GM23338 (cell line): ENCODE measurements around the gene KCNK3. TPM values are rescaled to one million over a fixed set of nuclear protein-coding genes. Genes with fewer than 3 reads are reported as not detected.

Source experiments
- ATAC-seq: fragments of 200-7000 bp; cut with Tn5 transposase; 3 replicates; pipeline ENCODE4 v1.9.1; 2020
- DNase-seq: peaks from one replicate; pipeline ENCODE4 v3.0.0-alpha.2; 2015; ENCODE audit warnings: low spot score
- H2AFZ ChIP-seq: fragments of 200-600 bp; sonication (generic); 2 replicates; pipeline ENCODE4 v1.8.0; 2016; ENCODE audit warnings: antibody characterized with exemption, mild to moderate bottlenecking, moderate library complexity
- H3F3A ChIP-seq: fragments of 200-600 bp; sonication (generic); replicated peaks from 2 replicates; pipeline ENCODE4 v1.8.0; 2017; ENCODE audit warnings: antibody characterized with exemption, mixed run types, low read depth
- H3K27ac ChIP-seq: fragments of 200-600 bp; sonication (generic); 2 replicates; pipeline ENCODE4 v1.6.1; 2016; ENCODE audit warnings: low read depth
- H3K27me3 ChIP-seq: fragments of 200-600 bp; sonication (generic); 2 replicates; pipeline ENCODE4 v1.8.0; 2016; ENCODE audit warnings: mild to moderate bottlenecking, mixed run types, moderate library complexity; ENCODE audit not compliant: insufficient read depth
- H3K36me3 ChIP-seq: fragments of 200-600 bp; sonication (generic); 2 replicates; pipeline ENCODE4 v1.8.0; 2016; ENCODE audit warnings: mild to moderate bottlenecking; ENCODE audit not compliant: insufficient read depth
- H3K4me1 ChIP-seq: fragments of 200-600 bp; sonication (generic); 2 replicates; pipeline ENCODE4 v1.8.0; 2016; ENCODE audit warnings: mild to moderate bottlenecking, moderate library complexity; ENCODE audit not compliant: insufficient read depth
- H3K4me2 ChIP-seq: fragments of 200-600 bp; sonication (generic); 2 replicates; pipeline ENCODE4 v1.7.1; 2017; ENCODE audit warnings: mixed run types
- H3K4me3 ChIP-seq: fragments of 200-600 bp; sonication (generic); 2 replicates; pipeline ENCODE4 v1.6.1; 2016; ENCODE audit warnings: mixed run types
- H3K79me2 ChIP-seq: fragments of 200-600 bp; sonication (generic); replicated peaks from 2 replicates; pipeline ENCODE4 v1.8.0; 2017; ENCODE audit warnings: mild to moderate bottlenecking; ENCODE audit not compliant: insufficient read depth
- H3K9me2 ChIP-seq: fragments of 200-600 bp; sonication (generic); 2 replicates; pipeline ENCODE4 v1.8.0; 2017; ENCODE audit not compliant: insufficient read depth
- H4K20me1 ChIP-seq: fragments of 200-600 bp; sonication (generic); replicated peaks from 2 replicates; pipeline ENCODE4 v1.8.0; 2017; ENCODE audit warnings: mild to moderate bottlenecking; ENCODE audit not compliant: insufficient read depth
- H3K27ac Mint-ChIP-seq: 2 replicates; pipeline ENCODE4 v1.8.0; 2020; ENCODE audit warnings: inconsistent platforms, mild to moderate bottlenecking, moderate library complexity, mixed read lengths
- H3K27me3 Mint-ChIP-seq: 3 replicates; pipeline ENCODE4 v1.8.0; 2022; ENCODE audit warnings: low read depth, mild to moderate bottlenecking, moderate library complexity, mixed read lengths, inconsistent platforms; ENCODE audit not compliant: insufficient read depth, poor library complexity
- H3K36me3 Mint-ChIP-seq: 3 replicates; pipeline ENCODE4 v1.8.0; 2021; ENCODE audit warnings: low read depth, mild to moderate bottlenecking, inconsistent platforms, moderate library complexity, mixed read lengths
- H3K4me1 Mint-ChIP-seq: 3 replicates; pipeline ENCODE4 v1.8.0; 2020; ENCODE audit warnings: mild to moderate bottlenecking, inconsistent platforms, mixed read lengths
- H3K4me3 Mint-ChIP-seq: 3 replicates; pipeline ENCODE4 v1.8.0; 2021; ENCODE audit warnings: moderate library complexity, mild to moderate bottlenecking, inconsistent platforms, mixed read lengths
- H3K9me3 Mint-ChIP-seq: 3 replicates; pipeline ENCODE4 v1.8.0; 2020; ENCODE audit warnings: moderate library complexity, mild to moderate bottlenecking, inconsistent platforms, mixed read lengths
- CTCF ChIP-seq, 2 experiments: fragments of 200-600 bp in 1 of 2; sonication (generic) in 1 of 2; conservative IDR thresholded peaks; 2 replicates each; pipeline versions ENCODE4 v1.5.1 to v1.6.1; 2016 to 2017; ENCODE audit warnings: antibody characterized with exemption in 2 of 2, low read depth in 2 of 2, mild to moderate bottlenecking in 2 of 2, moderate library complexity in 1 of 2
- ETS1 ChIP-seq: IDR thresholded peaks from 2 replicates; pipeline ENCODE4 v1.6.1; 2016; ENCODE audit warnings: antibody characterized with exemption
- EZH2 ChIP-seq: fragments of 200-600 bp; sonication (generic); IDR thresholded peaks from one replicate; pipeline ENCODE4 v1.8.0; 2017; ENCODE audit warnings: antibody characterized with exemption, mild to moderate bottlenecking, low read depth; ENCODE audit not compliant: unreplicated experiment
- EZH2phosphoT487 ChIP-seq: fragments of 200-600 bp; sonication (generic); IDR thresholded peaks from one replicate; pipeline ENCODE4 v1.8.1; 2018; ENCODE audit warnings: antibody characterized with exemption; ENCODE audit not compliant: unreplicated experiment
- JUNB ChIP-seq: IDR thresholded peaks from one replicate; pipeline ENCODE4 v1.6.1; 2016; ENCODE audit warnings: antibody characterized with exemption; ENCODE audit not compliant: unreplicated experiment
- NANOG ChIP-seq: IDR thresholded peaks from 2 replicates; pipeline ENCODE4 v1.6.1; 2016; ENCODE audit warnings: antibody characterized with exemption, borderline replicate concordance
- POLR2AphosphoS5 ChIP-seq: IDR thresholded peaks from 2 replicates; pipeline ENCODE4 v1.6.1; 2016; ENCODE audit warnings: antibody characterized with exemption, low read depth
- REST ChIP-seq: IDR thresholded peaks from one replicate; pipeline ENCODE4 v1.6.1; 2018; ENCODE audit warnings: antibody characterized with exemption; ENCODE audit not compliant: unreplicated experiment
- STAT1 ChIP-seq: IDR thresholded peaks from one replicate; pipeline ENCODE4 v1.6.1; 2016; ENCODE audit warnings: antibody characterized with exemption; ENCODE audit not compliant: unreplicated experiment
- ZNF114 ChIP-seq: fragments of 250-450 bp; sonication (Bioruptor Pico); IDR thresholded peaks from 2 replicates; pipeline ENCODE4 v1.5.0; 2020; ENCODE audit warnings: mild to moderate bottlenecking, moderate library complexity
- ZNF331 ChIP-seq: fragments of 250-450 bp; sonication (Bioruptor Pico); IDR thresholded peaks from 2 replicates; pipeline ENCODE4 v1.5.0; 2020; ENCODE audit warnings: low read depth, mild to moderate bottlenecking, moderate library complexity
- ZNF462 ChIP-seq: fragments of 250-450 bp; sonication (Bioruptor Pico); IDR thresholded peaks from 2 replicates; pipeline ENCODE4 v1.5.0; 2020; ENCODE audit warnings: mild to moderate bottlenecking, moderate library complexity
- polyA plus RNA-seq: library from polyadenylated mRNA; unstranded; fragments of >200 nt; fragmentation: Nextera tagmentation; extraction: Ambion mirVana; gene quantifications from 2 replicates; pipeline ENCODE4 v1.2.1, GENCODE V29; 2016
- total RNA-seq: library from RNA; depleted of rRNA; stranded (reverse); fragments of >200 nt; shearing (Covaris generic); gene quantifications from 2 replicates; pipeline ENCODE4 v1.2.3, GENCODE V29; 2014

Gene KCNK3
- total and polyA plus RNA-seq, 2 experiments from 2014 or later, result not detected

- TF ChIP-seq ZNF462 (CRISPR knock-in tag), result no peak
These were observed 45.4 kb upstream of the KCNK3 start (continued) for GRCh38 chr2:26646986-26647672.

GRCh38 chr2:26647981-26648380 lies 44.5 kb upstream of the KCNK3 start:
- Histone ChIP-seq H3K79me2 (no peaks in the 10 kb centered on the region), H3F3A (no peaks in the 10 kb centered on the region), H3K9me2 (no peaks in the 10 kb centered on the region), H3K4me2 (no peak overlapping the region), H3K4me3 (no peak overlapping the region), H3K27me3 (no peaks in the 10 kb centered on the region), H3K27ac (no peak overlapping the region), H2AFZ (no peak overlapping the region), H3K4me1 (no peaks in the 10 kb centered on the region; the same call in 1 of the 2 replicates), H4K20me1 (no peaks in the 10 kb centered on the region), H3K36me3 (no peaks in the 10 kb centered on the region)
- Mint-ChIP-seq H3K27ac (no peak overlapping the region), H3K27me3 (peaks cover 11% of the 10 kb centered on the region), H3K4me1 (peaks cover 11% of the 10 kb centered on the region), H3K4me3 (no peak overlapping the region), H3K9me3 (no peaks in the 10 kb centered on the region), H3K36me3 (no peaks in the 10 kb centered on the region)
- DNase-seq (no peak), ATAC-seq (no peak)
- TF ChIP-seq EZH2 (no peak), STAT1 (no peak), JUNB (no peak), ZNF114 (CRISPR knock-in tag) (no peak), NANOG (no peak), ZNF331 (no peak), POLR2AphosphoS5 (no peak), REST (no peak), CTCF (conservative IDR thresholded peaks at IDR 0.05; ENCODE audit: low read depth in 2 of 2) (no peak), EZH2phosphoT487 (no peak), ETS1 (no peak)
